Peyer's patch (tissue), 4 donors: Measurements from ENCODE around the gene RALB. TPM values are rescaled to one million over a fixed set of nuclear protein-coding genes. Genes with fewer than 3 reads are reported as not detected.

Experiments used
- DNase-seq, 3 donors: peaks; one replicate each; pipeline ENCODE4 v3.0.0-alpha.2; 2017 to 2019
- H3K27ac ChIP-seq, 4 donors: fragments of 200-600 bp; sonication (generic); one replicate each; pipeline ENCODE4 v1.5.1; 2016 to 2019
- H3K27me3 ChIP-seq, 2 donors: fragments of 200-600 bp; sonication (generic); one replicate each; pipeline ENCODE4 v1.5.1; 2019
- H3K36me3 ChIP-seq, 3 donors: fragments of 200-600 bp; sonication (generic); one replicate each; pipeline ENCODE4 v1.5.1; 2016 to 2019
- H3K4me1 ChIP-seq, 4 donors: fragments of 200-600 bp; sonication (generic); one replicate each; pipeline ENCODE4 v1.5.1; 2016 to 2019
- H3K4me3 ChIP-seq, 4 donors: fragments of 200-600 bp; sonication (generic); 1 replicate in 3 of 4; 2 replicates in 1 of 4; pipeline ENCODE4 v1.5.1; 2016 to 2019; ENCODE audit warnings: mild to moderate bottlenecking in 1 of 4
- H3K9me3 ChIP-seq, 4 donors: fragments of 200-600 bp; sonication (generic); one replicate each; pipeline ENCODE4 v1.5.1; 2016 to 2019; ENCODE audit warnings: mild to moderate bottlenecking in 1 of 4
- POLR2A ChIP-seq, 2 donors: fragments of 450-650 bp; IDR thresholded peaks; one replicate each; pipeline ENCODE4 v1.5.1; 2017; ENCODE audit warnings: antibody characterized with exemption in 2 of 2, mild to moderate bottlenecking in 2 of 2, moderate library complexity in 2 of 2
- small RNA-seq, 2 donors: library from RNA; depleted of rRNA; stranded (forward); fragments of <200 nt; gene quantifications; one replicate each; pipeline ENCODE3, GENCODE V24; 2016
- total RNA-seq, 4 donors: library from RNA; depleted of rRNA; stranded (reverse); fragments of >200 nt; gene quantifications; one replicate each; pipeline ENCODE4 v1.1.0, GENCODE V29; 2016
- TF ChIP-seq, protein P1 (sequence below), 6 experiments: fragments of 450-650 bp in 4 of 6; fragments of 200-600 bp in 2 of 6; sonication (generic) in 1 of 6; IDR thresholded peaks; one replicate each; pipeline ENCODE4 v1.5.1; 2017 to 2019; ENCODE audit warnings: antibody characterized with exemption in 6 of 6, mild to moderate bottlenecking in 3 of 6, moderate library complexity in 1 of 6

Gene RALB
- total RNA-seq, 4 donors from 2014 or later: 49.3 to 61.9 (median 50.2) TPM

DNA sequence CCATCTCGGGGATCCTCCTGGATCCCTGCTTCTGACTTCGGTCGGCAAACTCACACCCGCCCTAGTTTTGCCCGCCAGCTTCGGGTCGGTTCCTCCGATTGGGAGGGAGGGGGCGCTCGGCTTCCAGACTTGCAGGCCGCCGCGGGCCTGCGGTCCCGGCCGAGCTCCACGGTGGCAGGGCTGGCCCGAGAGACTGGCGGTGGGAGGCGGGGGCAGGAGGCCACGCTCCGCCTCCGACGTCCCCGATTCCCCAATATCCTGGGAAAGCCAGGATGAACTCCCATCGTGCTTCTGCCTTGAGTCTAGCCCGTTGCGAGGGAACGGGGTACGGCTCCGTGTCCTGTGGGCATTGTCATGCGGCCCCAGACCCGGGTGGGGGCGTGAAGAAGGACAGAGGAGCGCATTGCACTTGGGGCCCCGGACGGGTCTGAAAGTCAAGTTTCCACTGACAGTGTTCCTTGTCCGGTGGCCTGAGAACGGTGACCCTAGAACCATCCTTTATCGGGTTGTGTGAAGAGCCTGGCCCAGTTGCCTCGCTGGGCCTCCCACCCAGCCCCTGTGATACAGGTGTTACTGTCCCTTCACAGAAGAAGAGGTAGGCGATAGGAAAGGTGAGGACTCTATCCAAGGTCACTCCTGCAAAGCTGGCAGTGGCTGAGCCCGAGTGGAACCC is 90.9 kb downstream of the RALB start:
- no peak for TF ChIP-seq POLR2A (IDR thresholded peaks at IDR 0.05)
- TF ChIP-seq, protein P1, sequence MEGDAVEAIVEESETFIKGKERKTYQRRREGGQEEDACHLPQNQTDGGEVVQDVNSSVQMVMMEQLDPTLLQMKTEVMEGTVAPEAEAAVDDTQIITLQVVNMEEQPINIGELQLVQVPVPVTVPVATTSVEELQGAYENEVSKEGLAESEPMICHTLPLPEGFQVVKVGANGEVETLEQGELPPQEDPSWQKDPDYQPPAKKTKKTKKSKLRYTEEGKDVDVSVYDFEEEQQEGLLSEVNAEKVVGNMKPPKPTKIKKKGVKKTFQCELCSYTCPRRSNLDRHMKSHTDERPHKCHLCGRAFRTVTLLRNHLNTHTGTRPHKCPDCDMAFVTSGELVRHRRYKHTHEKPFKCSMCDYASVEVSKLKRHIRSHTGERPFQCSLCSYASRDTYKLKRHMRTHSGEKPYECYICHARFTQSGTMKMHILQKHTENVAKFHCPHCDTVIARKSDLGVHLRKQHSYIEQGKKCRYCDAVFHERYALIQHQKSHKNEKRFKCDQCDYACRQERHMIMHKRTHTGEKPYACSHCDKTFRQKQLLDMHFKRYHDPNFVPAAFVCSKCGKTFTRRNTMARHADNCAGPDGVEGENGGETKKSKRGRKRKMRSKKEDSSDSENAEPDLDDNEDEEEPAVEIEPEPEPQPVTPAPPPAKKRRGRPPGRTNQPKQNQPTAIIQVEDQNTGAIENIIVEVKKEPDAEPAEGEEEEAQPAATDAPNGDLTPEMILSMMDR (IDR thresholded peaks at IDR 0.05): peak in 5 of 6 experiments; percentile 33 to 65 (median 58)
- DNase-seq: peak; percentile 47 to 78 (median 76)
- Histone ChIP-seq H3K4me1 (peaks cover 0 to 42% (median 15%) of the 10 kb centered on the region in 4 donors), H3K27me3 (peaks cover 0 to 51% of the 10 kb centered on the region in 2 donors), H3K4me3 (peak overlapping the region in 3 of 4 donors; percentile 4 to 51 (median 20)), H3K9me3 (no peaks in the 10 kb centered on the region), H3K36me3 (no peaks in the 10 kb centered on the region), H3K27ac (no peak overlapping the region)

Small RNAs within 50 kb of the gene (small RNA-seq; reads per million reads assigned to genes)
- 0 reads per million in 2 donors for gene MTND4LP14

Other genes starting within 250 kb of the RALB start
- gene EPB41L5, start 239.8 kb upstream of the RALB start, total RNA-seq: 10 to 100 TPM; 21.5 to 52.9 (median 41.4) TPM
- 10 to 100 TPM; 11.6 to 33.3 (median 20.1) TPM for gene TMEM185B, start 29.5 kb upstream of the RALB start, total RNA-seq
- gene INHBB, start 93.3 kb downstream of the RALB start, total RNA-seq: 1 to 10 TPM in 1 of 4 donors, under 1 TPM in 2, not detected in 1; 0.70 to 1.1 (median 0.95) TPM